Subcutaneous adipose tissue (tissue), 4 donors: ENCODE measurements around the gene TIE1. TPM values are rescaled to one million over a fixed set of nuclear protein-coding genes. Genes with fewer than 3 reads are reported as not detected.

Source experiments
- total RNA-seq, 4 donors: library from RNA; depleted of rRNA; stranded (reverse); fragments of >200 nt; gene quantifications; one replicate each; pipeline ENCODE4 v1.1.0, GENCODE V29; 2016
- TF ChIP-seq, protein P1 (sequence below): fragments of 450-650 bp; IDR thresholded peaks from one replicate; pipeline ENCODE4 v1.5.1; 2016; ENCODE audit warnings: low read depth, mild to moderate bottlenecking, control low read depth, antibody characterized with exemption, moderate library complexity

The TIE1 gene
- total RNA-seq, 4 donors from 2014 or later, result 16.0 to 147 (median 25.9) TPM

DNA sequence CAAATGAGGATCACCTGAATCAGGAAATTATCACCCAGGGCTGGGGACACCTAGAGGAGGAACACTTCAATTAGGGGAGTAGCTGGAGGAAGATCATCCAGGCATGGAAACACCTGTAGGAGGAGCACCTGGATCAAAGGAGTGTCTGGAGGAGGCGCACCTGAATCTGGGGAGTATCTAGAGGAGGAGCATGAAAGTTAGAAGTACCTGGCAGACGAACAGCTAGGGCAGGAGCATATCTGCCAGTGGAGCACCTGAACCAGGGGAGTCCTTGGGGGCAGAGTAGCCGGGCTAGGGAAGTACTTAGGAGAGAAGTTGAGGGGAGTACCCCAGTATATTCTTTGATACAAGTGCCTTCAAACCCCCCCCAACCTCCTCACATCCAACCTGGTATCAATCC is 16.7 kb upstream of the TIE1 start:
- TF ChIP-seq, protein P1, sequence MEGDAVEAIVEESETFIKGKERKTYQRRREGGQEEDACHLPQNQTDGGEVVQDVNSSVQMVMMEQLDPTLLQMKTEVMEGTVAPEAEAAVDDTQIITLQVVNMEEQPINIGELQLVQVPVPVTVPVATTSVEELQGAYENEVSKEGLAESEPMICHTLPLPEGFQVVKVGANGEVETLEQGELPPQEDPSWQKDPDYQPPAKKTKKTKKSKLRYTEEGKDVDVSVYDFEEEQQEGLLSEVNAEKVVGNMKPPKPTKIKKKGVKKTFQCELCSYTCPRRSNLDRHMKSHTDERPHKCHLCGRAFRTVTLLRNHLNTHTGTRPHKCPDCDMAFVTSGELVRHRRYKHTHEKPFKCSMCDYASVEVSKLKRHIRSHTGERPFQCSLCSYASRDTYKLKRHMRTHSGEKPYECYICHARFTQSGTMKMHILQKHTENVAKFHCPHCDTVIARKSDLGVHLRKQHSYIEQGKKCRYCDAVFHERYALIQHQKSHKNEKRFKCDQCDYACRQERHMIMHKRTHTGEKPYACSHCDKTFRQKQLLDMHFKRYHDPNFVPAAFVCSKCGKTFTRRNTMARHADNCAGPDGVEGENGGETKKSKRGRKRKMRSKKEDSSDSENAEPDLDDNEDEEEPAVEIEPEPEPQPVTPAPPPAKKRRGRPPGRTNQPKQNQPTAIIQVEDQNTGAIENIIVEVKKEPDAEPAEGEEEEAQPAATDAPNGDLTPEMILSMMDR, result no peak

DNA sequence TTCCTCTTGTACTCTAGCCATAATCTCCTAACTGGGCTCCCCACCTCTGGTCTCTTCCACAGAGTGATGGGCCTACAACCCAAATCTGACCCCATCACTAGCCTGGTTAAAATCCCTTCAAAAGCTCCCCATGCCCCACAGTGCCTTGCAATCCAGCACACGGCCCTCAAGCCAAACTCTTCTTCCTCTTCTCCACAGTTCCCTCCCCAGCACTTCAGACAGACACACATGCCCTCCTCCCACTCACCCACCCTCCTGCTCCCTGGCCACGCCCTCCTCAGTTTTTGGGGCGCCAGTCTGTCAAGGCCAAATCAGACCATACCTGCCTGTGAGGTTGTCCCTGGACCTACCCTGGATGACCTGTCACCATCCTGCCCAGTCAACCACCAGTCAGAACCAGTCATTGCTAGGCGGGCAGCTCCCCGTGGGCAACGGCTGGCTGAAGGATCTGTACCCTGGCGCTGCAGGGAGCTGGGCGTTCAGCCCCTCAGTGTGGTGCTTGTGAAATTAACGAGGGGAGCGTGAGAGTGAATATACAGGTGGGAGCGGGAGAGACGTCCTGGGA is 16.2 kb upstream of the TIE1 start:
- TF ChIP-seq, protein P1, result no peak

- TF ChIP-seq, protein P1, result no peak
These were observed 15.4 kb upstream of the TIE1 start, which contains the start of gene C1orf210 for GRCh38 chr1:43285269-43285990. Gene C1orf210, minus strand, starts transcription at chr1:43285581. Its CDS starts 2,311 bp downstream, at chr1:43283270.

- TF ChIP-seq, protein P1, result no peak
These were observed 14.7 kb upstream of the TIE1 start for GRCh38 chr1:43286115-43286514.

DNA sequence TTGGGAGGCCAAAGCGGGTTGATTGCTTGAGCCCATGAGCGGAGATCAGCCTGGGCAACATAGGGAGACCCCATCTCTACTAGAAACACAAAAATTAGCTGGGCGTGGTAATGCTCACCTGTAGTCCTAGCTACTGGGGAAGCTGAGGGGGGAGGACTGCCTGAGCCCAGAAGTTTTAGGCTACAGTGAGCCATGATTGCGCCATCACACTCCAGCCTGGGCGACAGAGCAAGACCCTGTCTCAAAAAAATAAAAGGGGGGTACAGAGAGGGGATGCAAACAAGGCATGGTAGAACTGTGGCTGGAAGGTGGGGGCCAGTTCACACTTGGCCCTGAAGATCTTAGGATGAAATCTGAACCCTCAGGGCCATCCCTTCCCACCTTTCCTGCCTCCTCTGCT is 14.2 kb upstream of the TIE1 start:
- TF ChIP-seq, protein P1, result no peak

DNA sequence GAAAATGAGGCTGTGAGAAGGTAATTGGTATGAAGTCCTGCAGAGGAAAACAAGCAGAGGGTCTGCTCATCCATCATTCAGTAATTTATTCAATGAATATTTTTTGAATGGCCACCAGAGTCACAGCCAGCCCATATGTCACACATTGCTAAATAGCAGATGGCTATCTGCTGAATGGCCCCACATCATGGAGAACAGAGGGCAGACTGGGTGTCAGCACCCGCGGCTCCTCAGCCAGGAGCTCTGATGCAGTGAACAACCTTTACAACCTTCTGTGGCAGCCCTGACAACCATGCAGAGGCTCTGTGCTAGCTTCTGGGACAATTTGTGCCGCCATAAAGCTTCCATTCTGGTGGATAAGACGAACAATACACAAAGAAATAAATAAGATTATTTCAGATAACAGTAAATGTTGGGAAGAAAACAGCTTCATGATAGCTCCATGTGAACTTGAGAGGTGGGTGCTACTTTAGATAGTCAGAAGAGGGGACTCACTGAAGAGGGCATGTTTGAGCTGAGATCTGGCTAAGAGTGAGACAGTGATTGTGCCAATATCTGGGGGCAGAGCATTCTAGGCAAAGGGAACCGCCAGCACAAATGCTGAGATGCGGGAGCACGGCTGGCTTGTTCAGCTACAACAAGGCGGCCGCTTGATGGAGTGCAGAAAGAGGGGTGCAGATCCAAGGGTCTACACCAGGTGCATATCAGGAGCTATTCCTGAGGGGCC is 12.6 kb upstream of the TIE1 start:
- TF ChIP-seq, protein P1, result no peak
